Activated CD8-positive, alpha-beta memory T cell treated with anti-CD3 and anti-CD28 coated beads, Interleukin-2, amount 10 ng/mL, durations not matched to agents 7 days and 5 days (primary cell): Measurements from ENCODE around the gene BMPER. TPM values are rescaled to one million over a fixed set of nuclear protein-coding genes. Genes with fewer than 3 reads are reported as not detected.

Experiments
- ATAC-seq: fragments of 150-1000 bp; cut with Tn5 transposase; one replicate; pipeline ENCODE4 v1.10.0; 2021; ENCODE audit warnings: moderate library complexity
- CTCF ChIA-PET: fragments of 350-600 bp; sonication (Branson Sonifier 250); formaldehyde crosslinking; loops from one replicate; lab custom pipeline; 2021; ENCODE audit warnings: antibody characterized with exemption; lab: Charles Lee
- DNase-seq: peaks from one replicate; pipeline ENCODE4 v3.0.0-alpha.2; 2020
- H3K27ac Mint-ChIP-seq: one replicate; pipeline ENCODE4 v1.8.0; 2021; ENCODE audit warnings: mild to moderate bottlenecking, mixed read lengths
- H3K27me3 Mint-ChIP-seq: one replicate; pipeline ENCODE4 v1.8.0; 2021; ENCODE audit warnings: mixed read lengths
- H3K36me3 Mint-ChIP-seq: one replicate; pipeline ENCODE4 v1.8.0; 2021; ENCODE audit warnings: mild to moderate bottlenecking, mixed read lengths
- H3K4me1 Mint-ChIP-seq: one replicate; pipeline ENCODE4 v1.8.0; 2021; ENCODE audit warnings: mixed read lengths
- H3K4me3 Mint-ChIP-seq: one replicate; pipeline ENCODE4 v1.8.0; 2021; ENCODE audit warnings: mild to moderate bottlenecking, moderate library complexity, mixed read lengths
- H3K9me3 Mint-ChIP-seq: one replicate; pipeline ENCODE4 v1.8.0; 2022; ENCODE audit warnings: low read depth, mixed read lengths
- total RNA-seq, 2 experiments: library from RNA; stranded (reverse); gene quantifications; one replicate each; pipeline ENCODE4 v1.2.3, GENCODE V29; 2021

The BMPER gene
- total RNA-seq, 2 experiments from 2014 or later = not detected

DNA sequence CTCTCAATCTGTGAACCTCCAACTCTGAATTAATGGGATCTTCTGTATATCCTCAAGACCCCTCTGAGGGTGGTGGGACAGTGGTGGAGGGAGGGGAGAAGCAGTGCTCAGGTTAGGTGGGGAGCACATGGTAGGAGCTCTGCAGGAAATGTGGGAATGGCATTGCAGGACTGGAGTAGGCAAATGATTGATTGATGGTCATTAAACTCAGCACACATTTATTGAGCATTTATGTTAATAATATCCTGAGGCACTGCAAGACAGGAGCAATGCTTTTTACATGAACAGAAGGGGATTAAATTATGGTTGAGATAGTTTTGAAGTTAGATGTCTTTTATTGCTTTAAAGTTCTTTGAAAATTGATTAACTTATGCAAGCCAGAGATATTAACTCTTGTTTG, 14.1 kb downstream of the BMPER start:
- Mint-ChIP-seq H3K36me3 (no peaks in the 10 kb centered on the region), H3K27me3 (peaks cover 10% of the 10 kb centered on the region), H3K27ac (no peak overlapping the region), H3K4me3 (no peak overlapping the region), H3K4me1 (no peaks in the 10 kb centered on the region), H3K9me3 (no peaks in the 10 kb centered on the region)
- ATAC-seq (no peak), DNase-seq (no peak)
- CTCF ChIA-PET = no interaction called here

DNA sequence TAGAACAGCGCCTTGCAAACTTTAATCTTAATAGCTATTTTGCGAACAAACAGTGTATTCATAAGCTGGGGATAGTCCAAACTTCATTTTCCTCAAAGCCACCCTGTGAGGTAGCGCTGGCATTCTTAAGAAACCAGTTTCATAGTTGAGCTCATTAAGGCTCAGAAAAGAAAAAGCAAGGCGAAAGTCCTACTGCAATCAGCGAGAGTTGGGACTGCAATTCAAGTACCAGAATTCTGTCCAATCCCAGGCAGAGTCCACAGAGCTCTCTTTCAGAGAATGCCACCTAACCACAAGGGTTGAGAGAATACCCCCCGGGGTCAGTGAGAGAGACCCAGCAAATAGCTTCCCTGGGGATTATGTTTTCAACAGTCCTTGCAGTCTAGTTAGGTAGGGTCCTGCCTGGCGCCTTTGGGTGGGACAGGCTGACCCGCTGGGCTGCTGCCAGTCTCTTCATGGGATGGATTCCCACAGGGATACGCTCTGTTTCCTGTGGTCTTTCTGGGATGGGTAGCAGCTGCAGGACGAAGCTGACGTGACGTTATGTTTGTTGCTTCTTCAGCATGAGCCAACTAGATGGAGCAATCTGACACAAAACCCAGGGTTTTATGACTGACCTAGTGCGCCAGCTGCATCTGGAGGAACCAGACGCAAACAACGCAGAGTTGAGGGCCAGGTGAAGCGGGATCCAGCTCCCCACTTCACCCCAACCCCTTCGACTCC, 16.0 kb downstream of the BMPER start:
- H3K36me3 Mint-ChIP-seq = no peaks in the 10 kb centered on the region
- no peak overlapping the region for H3K4me3 Mint-ChIP-seq
- CTCF ChIA-PET = interaction anchor here (1.3 to 1.7 kb wide), 3 partner anchors 11 to 26 kb away, joined by 4 to 9 read pairs (median 5); no protein-coding TSS in a partner anchor
- H3K9me3 Mint-ChIP-seq = no peaks in the 10 kb centered on the region
- ATAC-seq (no peak), DNase-seq (no peak)
- H3K27me3 Mint-ChIP-seq = peaks cover 8% of the 10 kb centered on the region
- H3K27ac Mint-ChIP-seq = no peak overlapping the region
- H3K4me1 Mint-ChIP-seq = no peaks in the 10 kb centered on the region

DNA sequence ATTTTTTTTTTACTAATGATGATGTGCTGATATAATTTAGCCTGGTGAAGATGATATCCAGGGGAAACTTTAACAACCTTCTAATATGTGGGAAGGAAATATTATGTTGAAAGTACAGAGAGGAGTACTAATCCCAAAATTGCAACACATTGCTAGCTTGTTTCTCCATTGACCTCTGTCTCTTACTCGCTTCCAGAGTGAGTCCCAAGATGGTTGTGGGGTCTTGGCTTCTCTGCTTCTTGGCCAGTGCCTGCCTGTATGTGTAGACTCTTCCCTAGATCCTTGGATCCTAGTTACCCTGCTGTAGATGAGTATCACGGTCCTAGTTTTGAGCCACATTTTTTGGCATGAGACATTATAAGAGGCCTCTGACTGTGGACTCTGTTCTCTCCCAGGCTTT, 17.5 kb downstream of the BMPER start:
- Mint-ChIP-seq H3K4me3 (no peak overlapping the region), H3K27ac (no peak overlapping the region), H3K9me3 (no peaks in the 10 kb centered on the region), H3K36me3 (no peaks in the 10 kb centered on the region), H3K27me3 (peaks cover 8% of the 10 kb centered on the region), H3K4me1 (no peaks in the 10 kb centered on the region)
- CTCF ChIA-PET = interaction anchor here (1.7 kb wide), 1 partner anchor 10 kb away, joined by 9 read pairs; no protein-coding TSS in a partner anchor
- ATAC-seq (no peak), DNase-seq (no peak)

DNA sequence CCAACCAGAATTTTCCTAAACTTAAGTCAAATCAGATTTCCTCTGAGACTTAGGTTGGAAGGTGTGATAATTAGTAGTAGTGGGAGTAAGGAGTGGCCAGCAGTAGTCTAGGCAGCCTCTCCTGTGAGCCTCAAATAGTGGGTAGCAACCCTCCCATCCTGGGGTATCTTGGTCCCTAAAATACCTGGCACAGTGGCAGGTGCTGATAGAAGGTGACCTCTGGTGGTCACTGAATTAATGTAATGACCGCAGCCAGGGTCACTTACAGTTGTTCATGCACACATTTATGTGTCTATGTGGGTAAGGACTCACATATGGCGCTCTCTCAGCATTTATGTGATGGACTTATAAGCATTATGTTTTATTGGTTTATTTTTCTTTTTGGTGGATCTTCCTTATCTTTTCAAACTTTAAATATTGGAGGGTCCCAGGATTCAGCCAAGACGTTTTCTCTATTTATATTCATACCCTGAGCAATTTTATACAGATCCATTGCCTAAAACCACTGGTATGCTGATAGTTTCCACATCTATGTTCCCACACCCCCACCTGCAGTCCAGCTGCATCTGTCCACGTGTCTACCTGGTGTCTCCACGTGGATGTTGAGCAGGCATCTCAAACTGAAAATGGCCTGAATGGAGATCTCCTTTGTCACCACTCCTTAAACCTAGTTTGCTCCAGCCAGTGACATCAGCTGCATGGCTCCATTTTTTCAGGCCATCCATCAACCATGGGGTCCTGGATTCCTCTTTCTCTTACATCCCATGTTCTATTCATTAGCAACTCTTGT, 18.3 kb downstream of the BMPER start:
- CTCF ChIA-PET = interaction anchor here (1.7 kb wide), 1 partner anchor 9 kb away, joined by 9 read pairs; no protein-coding TSS in a partner anchor
- Mint-ChIP-seq H3K9me3 (no peaks in the 10 kb centered on the region), H3K27ac (no peak overlapping the region), H3K4me1 (no peaks in the 10 kb centered on the region), H3K36me3 (no peaks in the 10 kb centered on the region), H3K4me3 (no peak overlapping the region), H3K27me3 (peaks cover 8% of the 10 kb centered on the region)
- DNase-seq (no peak), ATAC-seq (no peak)

DNA sequence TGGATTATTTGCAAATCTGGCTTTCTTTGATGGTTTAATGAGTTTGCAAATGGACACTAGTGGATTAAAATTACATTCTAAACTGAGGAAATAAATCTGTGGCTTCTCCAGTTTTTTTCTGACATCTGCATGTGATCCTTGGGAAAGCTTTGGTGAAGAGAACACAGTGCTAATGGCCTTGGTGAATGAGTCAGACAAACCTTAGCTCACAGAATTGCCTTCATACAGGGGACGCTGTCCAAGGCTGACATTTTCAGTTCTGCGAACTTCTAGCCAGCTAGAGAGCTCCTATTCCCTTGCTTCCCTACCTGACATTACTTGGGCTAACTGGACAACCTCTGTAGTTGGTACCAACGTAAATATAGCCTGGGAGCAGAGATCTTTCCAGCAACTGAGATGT, 21.2 kb downstream of the BMPER start:
- no peak for ATAC-seq
- Mint-ChIP-seq H3K36me3 (no peaks in the 10 kb centered on the region), H3K4me3 (no peak overlapping the region), H3K4me1 (no peaks in the 10 kb centered on the region), H3K9me3 (no peaks in the 10 kb centered on the region), H3K27me3 (peaks cover 10% of the 10 kb centered on the region), H3K27ac (no peak overlapping the region)
- no peak for DNase-seq
- CTCF ChIA-PET = no interaction called here

DNA sequence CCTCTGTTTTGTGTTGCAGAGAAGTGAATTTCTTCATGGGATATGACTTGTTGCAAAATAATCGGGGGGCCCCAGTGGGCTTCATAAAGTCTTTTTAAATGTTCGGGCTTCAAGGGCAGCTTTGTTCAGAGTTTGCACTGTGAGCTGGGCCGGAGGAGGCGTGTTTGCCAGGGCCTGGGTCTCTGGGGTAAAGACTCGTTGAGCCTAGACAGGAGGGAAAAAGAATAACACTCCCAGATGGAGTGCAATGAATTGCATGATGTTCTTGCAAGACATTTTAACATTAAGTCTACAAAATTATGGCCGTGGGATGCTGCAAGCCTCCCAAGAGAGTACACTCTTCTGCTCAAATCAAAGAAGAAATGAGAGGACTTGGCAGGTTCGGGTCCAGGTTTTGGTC, 23.6 kb downstream of the BMPER start:
- Mint-ChIP-seq H3K4me3 (no peak overlapping the region), H3K27ac (no peak overlapping the region), H3K9me3 (no peaks in the 10 kb centered on the region), H3K27me3 (peaks cover 19% of the 10 kb centered on the region), H3K4me1 (no peaks in the 10 kb centered on the region), H3K36me3 (no peaks in the 10 kb centered on the region)
- DNase-seq (no peak), ATAC-seq (no peak)
- CTCF ChIA-PET = no interaction called here

DNA sequence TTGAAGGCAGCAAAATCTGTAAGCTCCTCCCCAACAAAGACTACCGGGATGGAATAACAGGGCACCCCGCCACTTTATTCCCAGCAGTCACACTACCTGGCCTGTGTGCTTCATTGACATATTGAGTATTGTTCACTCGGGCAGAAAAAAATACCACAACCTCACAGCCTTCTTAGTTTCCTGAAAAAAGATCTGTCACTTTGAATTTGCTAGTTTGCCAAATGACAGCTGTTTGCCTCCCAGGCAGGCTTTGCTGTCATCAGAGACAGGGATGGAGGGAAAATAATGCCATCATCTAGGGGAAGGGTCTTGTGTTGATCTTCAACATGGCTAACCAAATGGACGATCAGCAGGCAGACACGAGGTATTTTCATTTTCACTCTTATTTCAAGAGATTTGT, 26.9 kb downstream of the BMPER start:
- H3K4me3 Mint-ChIP-seq = no peak overlapping the region
- DNase-seq = no peak
- peaks cover 26% of the 10 kb centered on the region for H3K27me3 Mint-ChIP-seq
- H3K36me3 Mint-ChIP-seq = no peaks in the 10 kb centered on the region
- CTCF ChIA-PET = interaction anchor here (1.0 to 3.2 kb wide), 12 partner anchors 9 to 748 kb away, joined by 3 to 18 read pairs (median 6); partner anchors contain the start of gene BMPER
- H3K27ac Mint-ChIP-seq = no peak overlapping the region
- H3K4me1 Mint-ChIP-seq = no peaks in the 10 kb centered on the region
- H3K9me3 Mint-ChIP-seq = no peaks in the 10 kb centered on the region
- ATAC-seq = no peak

DNA sequence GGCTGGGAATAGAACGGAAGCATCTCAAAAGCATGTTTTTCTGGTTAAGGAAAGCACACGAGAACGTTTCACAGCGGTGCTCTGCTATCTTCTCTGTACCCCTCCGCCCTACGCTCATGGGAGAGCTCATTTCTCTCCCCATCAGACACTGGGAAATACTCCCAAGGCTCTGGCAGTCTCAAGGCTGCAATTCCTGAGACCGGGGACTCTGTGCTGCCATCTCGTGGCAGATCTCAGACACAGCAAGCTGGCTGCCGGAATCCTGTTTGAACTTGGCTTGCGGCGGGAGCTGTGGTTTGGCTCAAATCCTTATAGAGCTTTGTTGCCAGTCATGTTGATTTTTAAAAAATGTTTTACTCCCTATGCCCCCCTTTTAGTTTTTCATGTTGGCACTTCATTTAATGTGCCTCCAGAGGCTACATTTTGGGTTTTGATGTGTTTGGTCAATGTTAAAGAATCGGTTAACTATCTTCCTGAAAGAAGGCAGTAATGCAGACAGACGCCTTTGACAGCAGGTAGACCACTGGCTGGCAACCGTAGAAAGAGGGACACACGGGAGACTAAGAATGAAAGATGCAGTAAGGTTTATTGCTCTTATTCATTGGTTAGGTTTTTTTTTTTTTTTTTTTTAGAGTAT, 27.6 kb downstream of the BMPER start:
- Mint-ChIP-seq H3K9me3 (no peaks in the 10 kb centered on the region), H3K36me3 (no peaks in the 10 kb centered on the region), H3K27ac (no peak overlapping the region), H3K4me3 (no peak overlapping the region), H3K27me3 (peaks cover 26% of the 10 kb centered on the region), H3K4me1 (no peaks in the 10 kb centered on the region)
- DNase-seq (peak; percentile 67), ATAC-seq (peak; percentile 42)
- CTCF ChIA-PET = interaction anchor here (0.7 to 3.2 kb wide), 18 partner anchors 9 to 749 kb away, joined by 3 to 18 read pairs (median 4); partner anchors contain the start of gene BMPER

DNA sequence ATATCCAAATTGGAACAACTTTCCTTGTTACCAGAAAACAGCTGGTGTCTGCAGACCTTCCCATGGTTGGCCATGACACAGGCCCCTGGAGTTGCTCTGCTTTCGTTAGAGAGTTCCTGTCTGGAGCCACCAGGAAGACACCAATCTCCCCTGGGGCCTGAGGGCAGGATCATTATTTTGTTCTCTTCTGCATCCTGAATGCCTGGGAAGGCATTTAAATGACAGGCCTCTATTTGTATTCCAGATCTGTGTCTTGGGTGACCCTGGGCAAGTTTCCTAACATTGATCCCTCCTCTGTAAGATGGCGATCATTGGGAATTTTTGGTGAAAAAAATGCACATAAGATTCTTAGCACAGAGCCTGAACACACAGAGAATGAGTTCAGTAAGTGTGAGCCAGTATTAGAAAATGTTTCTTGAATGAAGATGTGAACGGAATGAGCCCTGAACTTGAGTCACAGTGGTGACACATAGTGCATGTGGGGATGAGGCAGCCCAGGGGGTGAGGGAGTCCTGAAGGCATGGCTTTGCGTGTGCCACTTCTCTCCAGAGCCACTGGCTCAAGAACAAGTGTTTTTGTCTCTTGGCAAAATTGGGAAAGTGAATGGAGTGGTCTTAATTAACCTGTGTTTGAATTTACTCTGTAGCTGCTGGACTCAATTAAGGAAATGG, 28.4 kb downstream of the BMPER start:
- H3K36me3 Mint-ChIP-seq = no peaks in the 10 kb centered on the region
- no peak overlapping the region for H3K27ac Mint-ChIP-seq
- DNase-seq (no peak), ATAC-seq (no peak)
- H3K4me1 Mint-ChIP-seq = no peaks in the 10 kb centered on the region
- H3K27me3 Mint-ChIP-seq = peaks cover 26% of the 10 kb centered on the region
- no peak overlapping the region for H3K4me3 Mint-ChIP-seq
- CTCF ChIA-PET = interaction anchor here (0.7 to 3.2 kb wide), 14 partner anchors 8 to 750 kb away, joined by 3 to 18 read pairs (median 4); partner anchors contain the start of gene BMPER
- no peaks in the 10 kb centered on the region for H3K9me3 Mint-ChIP-seq

DNA sequence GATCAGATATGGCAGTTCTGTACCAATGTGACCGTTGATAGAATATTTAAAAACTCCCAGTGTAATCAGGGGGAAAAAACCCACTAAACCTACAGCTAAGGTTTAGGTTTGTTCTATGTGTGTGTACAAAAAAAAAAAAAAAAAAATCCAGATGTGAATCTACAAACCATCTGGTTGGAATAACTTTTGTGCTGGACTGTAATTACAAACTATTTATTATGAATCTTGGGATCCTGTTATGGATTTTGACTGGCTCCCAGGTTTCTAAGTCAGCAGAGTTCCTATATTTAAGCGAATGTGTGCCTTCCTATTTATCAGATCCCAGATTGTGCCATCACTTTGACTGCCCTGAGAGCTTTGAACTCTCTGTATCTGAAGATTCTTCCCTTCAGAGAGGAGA, 29.1 kb downstream of the BMPER start:
- ATAC-seq (no peak), DNase-seq (no peak)
- CTCF ChIA-PET = interaction anchor here (1.1 to 3.2 kb wide), 3 partner anchors 21 to 748 kb away, joined by 4 to 18 read pairs (median 7); no protein-coding TSS in a partner anchor
- peaks cover 22% of the 10 kb centered on the region for H3K27me3 Mint-ChIP-seq
- H3K4me3 Mint-ChIP-seq = no peak overlapping the region
- no peaks in the 10 kb centered on the region for H3K4me1 Mint-ChIP-seq
- no peak overlapping the region for H3K27ac Mint-ChIP-seq
- no peaks in the 10 kb centered on the region for H3K36me3 Mint-ChIP-seq
- H3K9me3 Mint-ChIP-seq = no peaks in the 10 kb centered on the region

DNA sequence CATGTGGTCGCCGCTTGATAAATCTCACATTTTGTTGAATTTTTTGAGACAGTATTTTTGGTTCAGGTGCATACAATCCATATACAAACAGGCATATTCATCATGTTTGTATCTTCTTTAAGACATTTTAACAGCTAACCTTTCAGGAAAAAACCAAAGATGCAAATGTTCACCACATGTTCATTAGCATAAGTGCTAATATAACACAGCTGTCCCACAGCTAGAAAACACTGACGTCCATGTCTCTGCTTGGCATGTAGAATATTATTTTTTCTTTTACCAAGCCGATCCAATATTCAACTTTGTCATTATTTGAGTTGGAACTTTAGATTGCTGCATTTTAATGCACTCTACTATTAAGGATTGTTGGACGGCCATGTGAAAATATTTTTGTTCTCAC, 31.2 kb downstream of the BMPER start:
- CTCF ChIA-PET = interaction anchor here (0.7 kb wide), 1 partner anchor 41 kb away, joined by 3 read pairs; no protein-coding TSS in a partner anchor
- Mint-ChIP-seq H3K4me1 (no peaks in the 10 kb centered on the region), H3K27me3 (peaks cover 22% of the 10 kb centered on the region), H3K27ac (no peak overlapping the region), H3K4me3 (no peak overlapping the region), H3K9me3 (no peaks in the 10 kb centered on the region), H3K36me3 (no peaks in the 10 kb centered on the region)
- ATAC-seq = no peak
- DNase-seq = no peak

DNA sequence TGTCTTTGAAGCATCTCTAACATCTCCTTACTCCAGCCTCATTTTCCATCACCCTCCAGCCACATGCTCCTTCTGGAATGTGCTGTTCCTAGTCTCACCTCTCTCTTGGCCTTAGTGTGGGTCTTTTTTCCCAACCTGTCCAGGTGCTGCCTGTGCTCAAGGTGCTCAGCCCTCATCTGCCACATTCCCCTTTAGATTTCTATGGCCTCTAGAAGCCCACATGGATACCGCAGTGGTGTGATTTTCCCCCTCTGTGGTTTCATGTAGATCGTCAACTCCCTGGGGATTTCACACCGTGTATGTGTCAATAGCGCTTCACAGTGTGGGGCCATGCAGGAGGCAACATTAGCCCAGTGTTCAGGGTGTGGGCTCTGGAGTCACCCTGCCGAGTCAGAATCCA, 32.5 kb downstream of the BMPER start:
- Mint-ChIP-seq H3K27me3 (peaks cover 16% of the 10 kb centered on the region), H3K36me3 (no peaks in the 10 kb centered on the region), H3K27ac (no peak overlapping the region), H3K9me3 (no peaks in the 10 kb centered on the region), H3K4me3 (no peak overlapping the region), H3K4me1 (no peaks in the 10 kb centered on the region)
- DNase-seq = no peak
- CTCF ChIA-PET = no interaction called here
- ATAC-seq = no peak

DNA sequence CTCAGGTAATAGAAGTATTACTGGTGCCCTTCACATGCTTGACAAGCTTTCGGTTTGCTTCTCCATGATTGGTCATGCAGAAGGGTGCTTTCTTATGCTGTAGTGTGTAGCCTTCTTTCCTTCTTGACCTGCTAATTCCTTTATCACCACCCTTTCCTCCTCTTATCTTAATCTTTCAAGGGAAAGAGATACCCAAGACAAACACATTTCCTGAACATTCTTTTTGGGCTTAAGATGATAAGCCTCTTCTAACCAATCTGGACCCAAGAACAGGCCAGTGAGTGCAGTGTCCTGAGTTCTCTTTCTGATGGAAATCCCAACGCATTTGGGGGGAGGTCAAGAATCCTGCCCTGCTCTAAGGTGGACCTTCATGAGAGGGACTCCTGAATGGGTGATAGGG, 33.8 kb downstream of the BMPER start:
- no peaks in the 10 kb centered on the region for H3K4me1 Mint-ChIP-seq
- H3K36me3 Mint-ChIP-seq = no peaks in the 10 kb centered on the region
- ATAC-seq (no peak), DNase-seq (no peak)
- H3K27me3 Mint-ChIP-seq = peaks cover 7% of the 10 kb centered on the region
- no peaks in the 10 kb centered on the region for H3K9me3 Mint-ChIP-seq
- no peak overlapping the region for H3K4me3 Mint-ChIP-seq
- CTCF ChIA-PET = no interaction called here
- no peak overlapping the region for H3K27ac Mint-ChIP-seq
